HFFc6 (cell line): ENCODE data around the gene CDC42EP4. TPM values are rescaled to one million over a fixed set of nuclear protein-coding genes. Genes with fewer than 3 reads are reported as not detected.

Source experiments
- DNase-seq: peaks from one replicate; pipeline ENCODE4 v3.0.0-alpha.2; 2018
- H3K27ac Mint-ChIP-seq: 2 replicates; pipeline ENCODE4 v1.8.0; 2020; ENCODE audit warnings: mild to moderate bottlenecking, mixed read lengths
- H3K27me3 Mint-ChIP-seq: 2 replicates; pipeline ENCODE4 v1.8.0; 2021; ENCODE audit warnings: mild to moderate bottlenecking, moderate library complexity, mixed read lengths; ENCODE audit not compliant: insufficient read depth
- H3K36me3 Mint-ChIP-seq: 2 replicates; pipeline ENCODE4 v1.8.0; 2021; ENCODE audit warnings: low read depth, mixed read lengths
- H3K4me1 Mint-ChIP-seq: 2 replicates; pipeline ENCODE4 v1.8.0; 2020; ENCODE audit warnings: low read depth, mixed read lengths
- H3K4me3 Mint-ChIP-seq: 2 replicates; pipeline ENCODE4 v1.8.0; 2020; ENCODE audit warnings: mild to moderate bottlenecking, moderate library complexity, mixed read lengths
- H3K9me3 Mint-ChIP-seq: 2 replicates; pipeline ENCODE4 v1.8.0; 2020; ENCODE audit warnings: mild to moderate bottlenecking, mixed read lengths
- total RNA-seq, 6 experiments: library from RNA; stranded (reverse); fragmentation: NEBNext Ultra II Directional; extraction: Animal tissue kit (Norgen Biotek cat#: 25700); gene quantifications; 2 replicates in 1 of 6; 3 replicates in 5 of 6; pipeline ENCODE4 v1.2.3, GENCODE V29; 2021
- TF ChIP-seq, protein P1 (sequence below): fragments of 200-600 bp; sonication (generic); IDR thresholded peaks from 2 replicates; pipeline ENCODE4 v1.5.0; 2021; ENCODE audit warnings: antibody characterized with exemption, mild to moderate bottlenecking

CDC42EP4 gene
- total RNA-seq, 6 experiments from 2014 or later, result 18.1 to 27.8 (median 25.9) TPM

DNA sequence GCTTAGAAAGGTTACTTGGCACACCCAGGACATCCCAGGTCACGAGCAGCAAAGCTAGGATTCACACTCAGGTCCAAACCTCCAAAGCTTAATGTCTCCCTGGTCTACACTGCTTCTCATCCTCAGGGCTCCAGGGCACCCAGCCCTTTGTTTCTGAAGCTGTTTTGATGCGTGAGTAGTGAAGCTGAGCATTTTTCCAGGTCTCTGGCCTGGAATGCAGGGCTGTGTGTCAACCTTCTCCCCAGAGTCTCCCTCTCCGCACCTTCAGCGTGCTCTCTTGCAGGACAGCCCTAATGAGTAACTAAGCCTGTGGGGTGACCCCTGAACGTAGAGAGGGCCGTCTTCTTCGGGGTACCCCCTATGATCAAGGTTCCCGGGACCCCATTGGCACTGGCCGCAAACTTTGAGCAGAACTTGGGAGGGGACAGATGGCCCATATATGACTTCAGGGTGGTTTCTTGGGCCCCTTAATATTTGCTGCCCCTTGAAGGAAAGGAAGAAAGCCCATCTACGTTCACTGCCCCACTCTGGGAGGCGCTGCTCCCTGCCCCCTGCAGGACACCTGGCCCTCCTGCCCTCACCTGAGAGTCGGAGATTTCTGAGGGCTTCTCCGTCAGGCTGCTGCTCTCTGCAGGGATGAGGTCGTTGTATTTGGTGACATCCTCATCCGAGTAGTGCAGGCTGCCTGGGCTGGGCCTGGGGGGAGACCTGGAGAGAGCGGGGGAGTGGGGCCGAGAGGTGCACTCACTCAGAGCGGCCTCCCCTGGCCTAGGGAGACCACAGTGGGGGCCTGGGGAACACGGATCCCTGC is 36.4 kb upstream of the CDC42EP4 start:
- Mint-ChIP-seq H3K27ac (no peak overlapping the region), H3K4me3 (no peak overlapping the region), H3K36me3 (no peaks in the 10 kb centered on the region), H3K4me1 (peaks cover under 1% of the 10 kb centered on the region; the same call in 1 of the 2 replicates), H3K9me3 (no peaks in the 10 kb centered on the region), H3K27me3 (peaks cover 9% of the 10 kb centered on the region)
- TF ChIP-seq, protein P1, sequence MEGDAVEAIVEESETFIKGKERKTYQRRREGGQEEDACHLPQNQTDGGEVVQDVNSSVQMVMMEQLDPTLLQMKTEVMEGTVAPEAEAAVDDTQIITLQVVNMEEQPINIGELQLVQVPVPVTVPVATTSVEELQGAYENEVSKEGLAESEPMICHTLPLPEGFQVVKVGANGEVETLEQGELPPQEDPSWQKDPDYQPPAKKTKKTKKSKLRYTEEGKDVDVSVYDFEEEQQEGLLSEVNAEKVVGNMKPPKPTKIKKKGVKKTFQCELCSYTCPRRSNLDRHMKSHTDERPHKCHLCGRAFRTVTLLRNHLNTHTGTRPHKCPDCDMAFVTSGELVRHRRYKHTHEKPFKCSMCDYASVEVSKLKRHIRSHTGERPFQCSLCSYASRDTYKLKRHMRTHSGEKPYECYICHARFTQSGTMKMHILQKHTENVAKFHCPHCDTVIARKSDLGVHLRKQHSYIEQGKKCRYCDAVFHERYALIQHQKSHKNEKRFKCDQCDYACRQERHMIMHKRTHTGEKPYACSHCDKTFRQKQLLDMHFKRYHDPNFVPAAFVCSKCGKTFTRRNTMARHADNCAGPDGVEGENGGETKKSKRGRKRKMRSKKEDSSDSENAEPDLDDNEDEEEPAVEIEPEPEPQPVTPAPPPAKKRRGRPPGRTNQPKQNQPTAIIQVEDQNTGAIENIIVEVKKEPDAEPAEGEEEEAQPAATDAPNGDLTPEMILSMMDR, result no peak
- DNase-seq, result no peak

DNA sequence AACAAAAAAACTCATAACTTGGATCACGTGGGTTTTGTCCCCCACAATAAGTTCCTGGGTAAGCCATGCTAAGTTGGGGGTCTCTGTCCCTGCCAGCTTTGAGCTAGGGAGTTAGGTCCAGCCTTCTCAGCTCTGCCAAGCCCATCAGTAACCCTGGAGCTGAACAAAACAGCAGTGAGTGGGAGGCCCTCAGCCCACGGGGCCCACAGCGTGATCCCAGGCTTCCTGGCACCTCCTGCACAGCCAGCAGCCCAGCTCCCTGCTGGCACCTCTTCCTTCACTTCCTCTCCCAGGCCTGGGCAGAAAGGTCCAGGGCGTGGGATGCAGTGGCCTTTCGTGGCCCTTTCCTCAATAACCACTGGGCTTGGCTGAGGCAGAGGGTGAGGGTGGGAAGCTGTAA is 35.5 kb upstream of the CDC42EP4 start:
- DNase-seq, result no peak
- Mint-ChIP-seq H3K9me3 (no peaks in the 10 kb centered on the region), H3K27me3 (peaks cover 9% of the 10 kb centered on the region), H3K4me3 (no peak overlapping the region), H3K4me1 (peaks cover 9% of the 10 kb centered on the region; the same call in 1 of the 2 replicates), H3K36me3 (no peaks in the 10 kb centered on the region), H3K27ac (no peak overlapping the region)
- TF ChIP-seq, protein P1, result no peak

DNA sequence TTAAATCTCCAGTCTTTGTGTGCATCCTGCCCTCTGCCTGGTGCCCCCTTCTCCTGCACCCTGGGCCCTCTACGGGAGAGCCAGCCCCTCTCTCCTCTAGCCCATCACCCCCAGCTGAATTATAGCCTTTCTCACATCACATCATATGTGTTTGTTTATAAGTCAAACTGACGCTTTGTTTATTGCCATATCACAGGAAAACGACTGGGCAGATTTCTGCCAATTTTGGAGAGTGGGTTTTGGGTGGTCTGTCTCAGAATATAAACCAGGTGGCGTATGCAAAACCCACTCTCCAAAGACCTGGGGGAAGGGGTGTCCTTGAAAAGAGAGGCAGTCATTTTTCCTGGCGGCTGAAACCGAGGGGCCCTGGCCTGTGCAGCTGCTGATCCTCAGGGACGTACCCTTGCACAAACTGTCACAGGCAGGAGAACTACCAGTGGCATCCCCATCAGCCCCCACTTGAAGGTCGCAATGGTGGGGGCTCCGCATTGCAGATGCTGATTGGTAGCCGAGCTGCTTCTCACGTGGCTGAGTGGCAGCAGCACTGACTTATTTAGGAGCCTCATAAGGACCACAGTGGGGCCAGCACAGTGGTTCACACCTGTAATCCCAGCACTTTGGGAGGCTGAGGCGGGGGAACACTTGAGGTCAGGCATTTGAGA is 34.8 kb upstream of the CDC42EP4 start:
- Mint-ChIP-seq H3K9me3 (no peaks in the 10 kb centered on the region), H3K36me3 (no peaks in the 10 kb centered on the region), H3K4me1 (peaks cover 14% of the 10 kb centered on the region; the same call in 1 of the 2 replicates), H3K4me3 (no peak overlapping the region), H3K27me3 (peaks cover 7% of the 10 kb centered on the region), H3K27ac (no peak overlapping the region)
- TF ChIP-seq, protein P1, result no peak
- DNase-seq, result no peak

DNA sequence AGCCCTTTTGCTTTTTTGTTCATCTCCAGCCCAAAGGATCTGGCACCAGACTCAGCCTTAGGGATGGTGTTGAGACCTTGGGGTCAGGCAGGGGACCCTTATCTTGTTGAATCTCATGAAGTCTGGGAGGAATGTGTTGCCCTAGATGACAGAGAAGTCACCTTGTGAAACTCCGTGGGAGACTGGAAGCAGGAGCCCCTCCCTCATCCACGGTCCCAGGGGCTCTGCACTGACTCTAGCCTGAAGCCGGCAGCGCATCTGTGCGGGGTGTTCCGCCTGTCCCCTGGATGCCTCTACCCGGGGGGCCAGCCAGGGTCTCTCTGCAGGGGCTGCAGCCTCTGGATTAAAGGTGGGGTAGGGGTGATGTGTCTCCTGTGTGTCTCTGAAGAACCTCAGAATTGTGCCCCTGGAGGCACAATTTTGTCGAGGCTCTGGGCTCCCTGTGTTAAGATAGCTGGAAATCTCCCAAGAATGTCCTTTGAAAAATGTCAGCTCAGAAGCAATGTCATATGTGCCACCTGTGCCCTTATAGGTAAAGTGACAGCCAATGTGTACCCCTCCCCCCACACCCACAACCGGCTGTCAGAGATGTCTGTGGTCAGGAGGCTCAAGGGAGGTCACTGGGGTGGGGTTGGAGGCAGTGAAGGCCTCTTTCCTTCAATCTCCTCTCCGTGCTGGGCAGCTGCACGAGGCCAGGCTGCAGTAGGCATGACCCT is 32.1 kb upstream of the CDC42EP4 start:
- Mint-ChIP-seq H3K4me3 (no peak overlapping the region), H3K36me3 (no peaks in the 10 kb centered on the region), H3K9me3 (no peaks in the 10 kb centered on the region), H3K27me3 (peaks cover 3% of the 10 kb centered on the region), H3K27ac (no peak overlapping the region), H3K4me1 (peaks cover 27% of the 10 kb centered on the region)
- no peak for DNase-seq
- TF ChIP-seq, protein P1, result no peak

DNA sequence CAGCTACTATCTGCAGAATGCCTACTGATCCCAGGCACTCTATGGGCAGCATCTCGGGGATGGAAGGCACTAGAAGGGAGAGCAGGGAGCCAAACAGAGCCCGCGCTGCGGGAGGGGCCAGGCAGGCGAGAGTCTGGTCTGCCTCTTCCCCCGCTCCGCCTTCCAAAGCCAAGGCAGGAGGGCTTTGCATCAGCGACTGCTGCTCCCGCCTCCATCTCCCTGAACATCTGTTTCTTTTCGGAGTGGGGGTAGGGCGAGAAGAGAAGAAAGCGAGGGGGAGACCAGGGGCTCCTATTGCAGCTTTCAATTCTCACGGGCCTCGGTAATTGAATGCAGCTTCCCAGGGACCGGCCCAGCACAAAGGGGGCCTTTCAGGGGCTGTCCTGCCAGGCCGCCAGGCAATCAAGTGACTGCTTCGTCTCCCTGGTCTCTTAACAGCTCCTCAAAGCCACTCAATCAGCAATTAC is 31.4 kb upstream of the CDC42EP4 start:
- H3K27me3 Mint-ChIP-seq, result peaks cover 3% of the 10 kb centered on the region
- no peaks in the 10 kb centered on the region for H3K9me3 Mint-ChIP-seq
- TF ChIP-seq, protein P1, result no peak
- DNase-seq, result no peak
- no peak overlapping the region for H3K27ac Mint-ChIP-seq
- H3K4me3 Mint-ChIP-seq, result peak overlapping the region; percentile 37; the same call in 1 of the 2 replicates
- H3K36me3 Mint-ChIP-seq, result no peaks in the 10 kb centered on the region
- H3K4me1 Mint-ChIP-seq, result peaks cover 31% of the 10 kb centered on the region
